T-helper 1 cell treated with Interleukin-12 subunit alpha and Interleukin-12 subunit beta and Interleukin-4 antibody, amounts not matched to agents 30 ng/mL and 1 ng/mL, for 36 hours (primary cell): ENCODE measurements around the gene SLC5A6. TPM values are rescaled to one million over a fixed set of nuclear protein-coding genes. Genes with fewer than 3 reads are reported as not detected.

Experiments
- total RNA-seq: library from RNA; stranded (reverse); gene quantifications from 2 replicates; pipeline ENCODE4 v1.2.3, GENCODE V29; 2022

The SLC5A6 gene
- total RNA-seq, 1 donor from 2014 or later, result 54.6 TPM

Other genes starting within 250 kb of the SLC5A6 start
- gene MAPRE3, start 241.6 kb downstream of the SLC5A6 start, total RNA-seq, result 2.2 and 3.4 TPM in 2 replicates
- gene TMEM214, start 179.3 kb downstream of the SLC5A6 start, total RNA-seq, result 117 and 125 TPM in 2 replicates
- 11.1 and 14.2 TPM in 2 replicates for gene AGBL5, start 160.6 kb downstream of the SLC5A6 start, total RNA-seq
- gene OST4, start 140.6 kb downstream of the SLC5A6 start, total RNA-seq, result 390 and 415 TPM in 2 replicates
- 1.4 and 1.7 TPM in 2 replicates for gene EMILIN1, start 133.7 kb downstream of the SLC5A6 start, total RNA-seq
- gene KHK, start 125.5 kb downstream of the SLC5A6 start, total RNA-seq, result 12.4 and 14.3 TPM in 2 replicates
- 3.5 and 3.9 TPM in 2 replicates for gene CGREF1, start 93.1 kb downstream of the SLC5A6 start, total RNA-seq
- 0.24 and 0.54 TPM in 2 replicates for gene ABHD1, start 88.5 kb downstream of the SLC5A6 start, total RNA-seq
- gene PREB, start 77.6 kb downstream of the SLC5A6 start, total RNA-seq, result 81.2 and 82.7 TPM in 2 replicates
- not detected in 2 replicates for gene PRR30, start 72.9 kb downstream of the SLC5A6 start, total RNA-seq
- 0.05 TPM in 2 replicates for gene TCF23, start 63.3 kb downstream of the SLC5A6 start, total RNA-seq
- 77.9 and 80.9 TPM in 2 replicates for gene ATRAID, start 227 bp downstream of the SLC5A6 start, total RNA-seq
- 68.3 and 72.3 TPM in 2 replicates for gene CAD, start 5.1 kb upstream of the SLC5A6 start, total RNA-seq
- gene SLC30A3, start 50.8 kb upstream of the SLC5A6 start, total RNA-seq, result 0.64 and 0.68 TPM in 2 replicates
- not detected in 2 replicates for gene DNAJC5G, start 63.2 kb upstream of the SLC5A6 start, total RNA-seq
- 0.10 TPM in 1 of 2 replicates, not detected in the other for gene TRIM54, start 70.2 kb upstream of the SLC5A6 start, total RNA-seq
- gene UCN, start 96.2 kb upstream of the SLC5A6 start, total RNA-seq, result 1.6 and 2.6 TPM in 2 replicates
- gene MPV17, start 110.8 kb upstream of the SLC5A6 start, total RNA-seq, result 97.0 and 105 TPM in 2 replicates
- gene GTF3C2, start 144.5 kb upstream of the SLC5A6 start, total RNA-seq, result 70.0 and 77.4 TPM in 2 replicates
- 48.3 and 48.7 TPM in 2 replicates for gene EIF2B4, start 158.1 kb upstream of the SLC5A6 start, total RNA-seq
- 128 and 129 TPM in 2 replicates for gene SNX17, start 158.3 kb upstream of the SLC5A6 start, total RNA-seq
- 19.7 and 20.2 TPM in 2 replicates for gene ZNF513, start 168.5 kb upstream of the SLC5A6 start, total RNA-seq
- gene PPM1G, start 197.3 kb upstream of the SLC5A6 start, total RNA-seq, result 102 and 105 TPM in 2 replicates
- 100 and 104 TPM in 2 replicates for gene NRBP1, start 216.4 kb upstream of the SLC5A6 start, total RNA-seq
- gene KRTCAP3, start 230.1 kb upstream of the SLC5A6 start, total RNA-seq, result 4.8 and 5.5 TPM in 2 replicates